ENCODE data around the gene RPS6KL1. TPM values are rescaled to one million over a fixed set of nuclear protein-coding genes. Genes with fewer than 3 reads are reported as not detected.
A peak's percentile ranks its signal among the peaks of the same experiment; 100 is the strongest.

RPS6KL1 gene, protein sequence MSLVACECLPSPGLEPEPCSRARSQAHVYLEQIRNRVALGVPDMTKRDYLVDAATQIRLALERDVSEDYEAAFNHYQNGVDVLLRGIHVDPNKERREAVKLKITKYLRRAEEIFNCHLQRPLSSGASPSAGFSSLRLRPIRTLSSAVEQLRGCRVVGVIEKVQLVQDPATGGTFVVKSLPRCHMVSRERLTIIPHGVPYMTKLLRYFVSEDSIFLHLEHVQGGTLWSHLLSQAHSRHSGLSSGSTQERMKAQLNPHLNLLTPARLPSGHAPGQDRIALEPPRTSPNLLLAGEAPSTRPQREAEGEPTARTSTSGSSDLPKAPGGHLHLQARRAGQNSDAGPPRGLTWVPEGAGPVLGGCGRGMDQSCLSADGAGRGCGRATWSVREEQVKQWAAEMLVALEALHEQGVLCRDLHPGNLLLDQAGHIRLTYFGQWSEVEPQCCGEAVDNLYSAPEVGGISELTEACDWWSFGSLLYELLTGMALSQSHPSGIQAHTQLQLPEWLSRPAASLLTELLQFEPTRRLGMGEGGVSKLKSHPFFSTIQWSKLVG
- total RNA-seq (1 to 10 TPM; 3.8 to 6.4 TPM), polyA plus RNA-seq (1 to 10 TPM in 2 of 3 donors, under 1 TPM in 1; 0.50 to 3.6 (median 1.7) TPM), total RNA-seq (7.4 to 29.0 (median 15.1) reads per million in 6 experiments)

- peaks cover 0 to 11% (median 3%) of the 10 kb centered on the region in 4 donors for H3K4me1 Mint-ChIP-seq
- peak within 1 kb of the TSS; percentile 64 to 83 (median 72) for H3K4me3 Mint-ChIP-seq
- peak within 1 kb of the TSS in 7 of 10 donors; percentile 67 to 85 (median 83) for H3K27ac Mint-ChIP-seq
- peak; percentile 46 to 87 (median 64) for DNase-seq
- no peaks in the 10 kb centered on the region for H3K9me3 Mint-ChIP-seq
- POLR2A ChIA-PET = interaction anchor here (0.8 to 1.1 kb wide), 2 partner anchors 80 to 156 kb away, joined by 3 read pairs; partner anchors contain the start of gene EIF2B2
- no peaks in the 10 kb centered on the region for H3K36me3 Mint-ChIP-seq
- peaks cover 0 to 5% (median 0%) of the 10 kb centered on the region in 5 donors for H3K27me3 Mint-ChIP-seq
- ATAC-seq = peak; percentile 98 to 99
Measured at GRCh38 chr14:74922752-74923401, at the start of gene RPS6KL1. Gene RPS6KL1 (minus strand): TSS chr14:74923260. CDS start chr14:74921541, 1,719 bp downstream.

- ATAC-seq = no peak
Measured at GRCh38 chr14:74968811-74969210, 45.8 kb upstream of the RPS6KL1 start.

DNA sequence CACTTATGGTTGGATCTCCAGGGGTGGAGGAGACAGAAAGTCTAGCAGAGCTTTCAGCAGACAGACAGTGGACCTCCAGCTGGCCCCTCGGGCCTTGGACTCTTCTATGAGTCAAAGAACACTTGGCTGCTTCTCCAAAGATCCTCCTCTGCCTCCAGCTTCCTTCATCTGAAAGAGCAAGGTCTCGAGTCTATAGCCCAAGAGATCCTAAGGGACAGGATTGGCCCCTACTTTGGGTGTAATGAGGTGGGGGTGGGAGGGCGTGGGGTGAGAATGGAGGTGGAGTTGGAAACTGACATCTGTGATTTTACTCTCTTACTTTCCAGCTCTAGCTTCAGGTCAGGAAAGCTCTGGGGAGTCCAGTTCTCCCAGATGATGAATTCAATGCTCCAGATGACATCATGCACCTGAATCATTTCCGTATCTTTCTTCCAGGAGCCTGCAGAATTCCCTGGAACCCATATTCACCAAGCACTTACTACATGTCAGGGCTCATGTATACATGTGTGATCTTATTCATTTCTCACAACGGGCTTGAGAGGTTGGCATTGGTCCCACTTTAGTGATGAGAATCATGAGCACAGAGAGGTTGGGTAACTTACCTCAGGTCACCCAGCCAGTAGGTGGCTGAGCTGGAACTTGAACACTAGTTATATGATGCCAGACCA is 42.6 kb upstream of the RPS6KL1 start:
- POLR2A ChIA-PET = no interaction called here
- no peak overlapping the region for H3K4me3 Mint-ChIP-seq
- peaks cover 0 to 16% (median 3%) of the 10 kb centered on the region in 4 donors for H3K4me1 Mint-ChIP-seq
- DNase-seq (no peak), ATAC-seq (no peak)
- H3K36me3 Mint-ChIP-seq = no peaks in the 10 kb centered on the region
- no peaks in the 10 kb centered on the region for H3K9me3 Mint-ChIP-seq
- H3K27ac Mint-ChIP-seq = peak overlapping the region in 1 of 10 donors; percentile 54
- H3K27me3 Mint-ChIP-seq = peaks cover 0 to 3% (median 0%) of the 10 kb centered on the region in 5 donors

More at GRCh38 chr14:74968811-74969210, 45.8 kb upstream of the RPS6KL1 start:
- no peak for DNase-seq
- Mint-ChIP-seq H3K9me3 (no peaks in the 10 kb centered on the region), H3K27me3 (no peaks in the 10 kb centered on the region), H3K27ac (no peak overlapping the region), H3K4me3 (no peak overlapping the region), H3K4me1 (peaks cover 3 to 8% (median 5%) of the 10 kb centered on the region in 4 donors), H3K36me3 (no peaks in the 10 kb centered on the region)
- POLR2A ChIA-PET = no interaction called here

DNA sequence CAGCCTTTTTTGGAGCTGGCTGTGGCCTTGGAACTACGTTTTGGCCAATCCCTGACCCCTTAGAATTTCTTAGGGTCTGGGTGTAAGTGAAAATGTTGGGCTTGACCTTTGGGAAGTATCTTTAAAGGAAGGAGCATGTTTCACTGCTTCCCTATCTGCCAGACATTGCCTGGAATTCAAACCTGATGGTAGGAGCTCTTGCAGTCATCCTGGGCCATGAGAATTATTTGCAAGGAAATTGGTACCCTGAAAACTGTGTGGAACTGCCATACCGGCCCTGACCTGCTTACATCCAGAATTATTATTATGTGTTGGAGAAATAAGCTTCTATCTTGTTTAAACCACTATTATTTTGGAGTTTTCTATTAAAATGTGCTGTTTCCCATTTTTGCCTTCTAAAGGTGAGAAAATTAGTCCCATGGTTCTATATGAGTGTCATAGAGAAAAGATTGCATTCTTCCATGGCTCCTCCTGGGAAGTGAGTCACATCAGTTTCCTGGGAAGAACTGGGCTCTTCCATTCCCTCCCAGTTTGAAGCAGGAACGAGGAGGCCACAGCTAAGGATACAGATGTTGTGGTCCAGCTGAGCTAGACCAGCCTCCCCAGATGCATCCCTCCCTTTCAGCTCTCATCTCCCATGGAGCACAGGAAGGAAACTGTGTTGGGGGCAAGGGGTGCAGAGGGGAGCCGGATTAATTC is 41.9 kb upstream of the RPS6KL1 start:
- H3K4me3 Mint-ChIP-seq = no peak overlapping the region
- no peaks in the 10 kb centered on the region for H3K9me3 Mint-ChIP-seq
- no peaks in the 10 kb centered on the region for H3K36me3 Mint-ChIP-seq
- no peak overlapping the region for H3K27ac Mint-ChIP-seq
- ATAC-seq (no peak), DNase-seq (peak in 1 of 10 donors; percentile 24)
- H3K27me3 Mint-ChIP-seq = peaks cover 0 to 3% (median 0%) of the 10 kb centered on the region in 5 donors
- POLR2A ChIA-PET = no interaction called here
- peaks cover 0 to 16% (median 3%) of the 10 kb centered on the region in 4 donors for H3K4me1 Mint-ChIP-seq

DNA sequence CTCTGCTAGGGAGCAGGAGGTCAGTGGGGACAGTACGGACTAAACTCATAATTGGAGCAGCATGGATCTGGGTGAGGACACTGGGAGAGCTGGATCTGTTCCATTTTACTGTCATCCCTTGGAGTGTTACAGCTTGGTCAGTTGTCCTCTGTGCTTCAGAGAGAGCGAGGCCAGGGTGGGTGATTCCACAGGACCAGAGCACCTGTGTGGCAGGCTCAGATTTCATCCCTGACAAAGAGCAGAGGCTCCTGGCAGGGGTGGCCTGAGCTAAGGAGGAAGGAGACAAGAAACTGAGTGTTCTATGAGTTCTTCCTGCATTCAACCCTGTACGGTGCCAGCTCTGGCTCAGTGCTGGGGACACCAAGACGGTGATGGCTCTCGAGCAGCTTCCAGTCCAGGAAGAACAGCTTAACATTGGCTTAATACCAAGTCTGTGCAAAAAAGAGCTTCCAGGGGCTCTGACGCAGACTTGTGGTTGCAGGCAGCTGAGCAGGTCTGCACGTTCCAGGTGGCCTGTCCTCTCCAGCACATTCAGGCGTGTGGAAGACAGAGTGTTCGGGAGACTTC is 40.7 kb upstream of the RPS6KL1 start:
- ATAC-seq (peak in 1 of 2 donors; percentile 56), DNase-seq (no peak)
- Mint-ChIP-seq H3K27ac (peak overlapping the region in 6 of 10 donors; percentile 12 to 60 (median 44)), H3K27me3 (peaks cover 0 to 3% (median 0%) of the 10 kb centered on the region in 5 donors), H3K36me3 (no peaks in the 10 kb centered on the region), H3K4me1 (peaks cover 0 to 16% (median 3%) of the 10 kb centered on the region in 4 donors), H3K9me3 (no peaks in the 10 kb centered on the region), H3K4me3 (no peak overlapping the region)
- POLR2A ChIA-PET = no interaction called here

GRCh38 chr14:74963178-74963704 is 40.2 kb upstream of the RPS6KL1 start:
- POLR2A ChIA-PET = no interaction called here
- Mint-ChIP-seq H3K9me3 (no peaks in the 10 kb centered on the region), H3K27ac (peak overlapping the region in 1 of 10 donors; percentile 12), H3K4me1 (peaks cover 0 to 16% (median 3%) of the 10 kb centered on the region in 4 donors), H3K4me3 (no peak overlapping the region), H3K36me3 (no peaks in the 10 kb centered on the region), H3K27me3 (peaks cover 0 to 3% (median 0%) of the 10 kb centered on the region in 5 donors)
- ATAC-seq = no peak
- no peak for DNase-seq

GRCh38 chr14:74962493-74962892 is 39.4 kb upstream of the RPS6KL1 start:
- Mint-ChIP-seq H3K27me3 (peaks cover 0 to 3% (median 0%) of the 10 kb centered on the region in 5 donors), H3K36me3 (no peaks in the 10 kb centered on the region), H3K27ac (no peak overlapping the region), H3K4me1 (peaks cover 0 to 16% (median 3%) of the 10 kb centered on the region in 4 donors), H3K4me3 (no peak overlapping the region), H3K9me3 (no peaks in the 10 kb centered on the region)
- POLR2A ChIA-PET = interaction anchor here (1.7 kb wide), 1 partner anchor 19 kb away, joined by 3 read pairs; no protein-coding TSS in a partner anchor
- DNase-seq = no peak
- no peak for ATAC-seq

- POLR2A ChIA-PET = interaction anchor here (1.7 kb wide), 1 partner anchor 19 kb away, joined by 3 read pairs; no protein-coding TSS in a partner anchor
- no peak for ATAC-seq
- no peaks in the 10 kb centered on the region for H3K36me3 Mint-ChIP-seq
Measured at GRCh38 chr14:74962046-74962445, 39.0 kb upstream of the RPS6KL1 start.

DNA sequence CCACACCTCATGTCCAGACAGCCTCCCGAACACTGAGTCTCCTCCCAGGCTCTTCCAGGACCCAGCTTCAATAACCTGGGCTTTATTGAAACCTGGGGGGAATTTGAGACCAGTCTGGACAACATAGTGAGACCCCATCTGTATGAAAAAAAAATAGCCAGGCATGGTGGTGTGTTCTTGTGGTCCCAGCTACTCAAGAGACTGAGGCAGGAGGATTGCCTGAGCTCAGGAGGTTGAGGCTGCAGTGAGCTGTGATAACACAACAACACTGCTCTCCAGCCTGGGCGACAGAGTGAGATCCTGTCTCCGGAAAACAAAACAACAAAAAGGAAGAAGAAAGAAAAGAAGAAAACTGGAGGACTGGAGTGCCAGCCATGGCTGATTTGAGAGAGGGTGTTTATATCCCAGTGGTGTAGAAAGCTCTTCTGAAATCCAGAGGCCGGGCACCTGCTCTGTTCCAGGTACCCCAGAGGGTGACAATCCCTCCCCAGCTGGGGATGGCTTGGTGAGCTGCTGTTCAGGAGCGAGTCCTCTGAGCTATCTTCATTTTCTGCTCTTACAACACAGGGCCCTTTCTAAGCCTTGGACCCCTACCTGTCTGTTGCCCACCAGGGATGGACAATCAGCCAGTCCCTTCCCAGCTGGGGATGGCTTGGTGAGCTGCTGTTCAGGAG is 38.3 kb upstream of the RPS6KL1 start:
- no peak for ATAC-seq
- POLR2A ChIA-PET = interaction anchor here (1.2 to 1.7 kb wide), 2 partner anchors 9 to 20 kb away, joined by 3 read pairs; no protein-coding TSS in a partner anchor
- H3K4me3 Mint-ChIP-seq = no peak overlapping the region

More at GRCh38 chr14:74962046-74962445, 39.0 kb upstream of the RPS6KL1 start:
- H3K27ac Mint-ChIP-seq = no peak overlapping the region
- peaks cover 0 to 3% (median 1%) of the 10 kb centered on the region in 5 donors for H3K27me3 Mint-ChIP-seq
- H3K9me3 Mint-ChIP-seq = no peaks in the 10 kb centered on the region
- H3K4me1 Mint-ChIP-seq = peaks cover 0 to 16% (median 3%) of the 10 kb centered on the region in 4 donors
- no peak overlapping the region for H3K4me3 Mint-ChIP-seq
- DNase-seq = no peak

GRCh38 chr14:74960736-74961135 is 37.7 kb upstream of the RPS6KL1 start:
- Mint-ChIP-seq H3K9me3 (no peaks in the 10 kb centered on the region), H3K27me3 (peaks cover 1 to 10% (median 5%) of the 10 kb centered on the region in 5 donors), H3K4me1 (peaks cover 1 to 16% (median 5%) of the 10 kb centered on the region in 4 donors), H3K36me3 (no peaks in the 10 kb centered on the region), H3K4me3 (no peak overlapping the region), H3K27ac (peak overlapping the region in 1 of 10 donors; percentile 45)
- ATAC-seq (no peak), DNase-seq (no peak)
- POLR2A ChIA-PET = interaction anchor here (1.2 to 1.7 kb wide), 2 partner anchors 9 to 21 kb away, joined by 3 read pairs; no protein-coding TSS in a partner anchor

More for the DNA sequence above, 38.3 kb upstream of the RPS6KL1 start:
- no peak for DNase-seq
- H3K27me3 Mint-ChIP-seq = peaks cover 1 to 5% (median 4%) of the 10 kb centered on the region in 5 donors
- H3K27ac Mint-ChIP-seq = peak overlapping the region in 1 of 10 donors; percentile 45
- no peaks in the 10 kb centered on the region for H3K9me3 Mint-ChIP-seq
- no peaks in the 10 kb centered on the region for H3K36me3 Mint-ChIP-seq
- peaks cover 1 to 16% (median 4%) of the 10 kb centered on the region in 4 donors for H3K4me1 Mint-ChIP-seq
